SU-DHL-6 (cell line): ENCODE data around the gene C7orf57.

Source experiments
- EZH2phosphoT487 ChIP-seq: fragments of 200-600 bp; sonication (generic), shearing (Covaris generic); conservative IDR thresholded peaks from 2 replicates; pipeline ENCODE4 v1.6.1; 2018; ENCODE audit warnings: mild to moderate bottlenecking, antibody characterized with exemption, low read length, moderate library complexity, mixed read lengths
- TF ChIP-seq, protein P1 (sequence below): fragments of 200-600 bp; sonication (generic); IDR thresholded peaks from one replicate; pipeline ENCODE4 v1.5.1; 2017; ENCODE audit warnings: antibody characterized with exemption, mild to moderate bottlenecking, low read length, moderate library complexity; ENCODE audit not compliant: insufficient read depth, poor library complexity, severe bottlenecking

DNA sequence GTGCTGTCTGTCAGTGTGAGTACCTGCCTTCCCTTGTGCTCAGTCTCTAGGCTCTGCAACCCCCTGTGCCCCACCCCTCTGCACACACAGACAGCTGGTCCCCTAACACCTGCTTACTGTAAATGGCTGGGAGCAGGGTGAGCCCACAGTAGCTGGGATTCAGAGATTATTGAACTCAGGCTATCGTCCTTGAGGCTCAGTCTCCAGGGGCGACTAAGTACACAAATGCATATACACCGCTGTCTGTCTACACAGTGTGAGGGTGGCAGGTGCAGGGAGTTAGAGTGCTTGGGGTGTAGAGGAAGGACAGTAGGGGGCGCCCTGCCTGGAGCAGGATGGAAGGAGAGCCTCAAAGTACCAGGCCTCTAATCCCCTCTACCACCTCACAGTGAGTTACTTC, 66.6 kb downstream of the C7orf57 start:
- no peak for TF ChIP-seq EZH2phosphoT487
- TF ChIP-seq, protein P1, sequence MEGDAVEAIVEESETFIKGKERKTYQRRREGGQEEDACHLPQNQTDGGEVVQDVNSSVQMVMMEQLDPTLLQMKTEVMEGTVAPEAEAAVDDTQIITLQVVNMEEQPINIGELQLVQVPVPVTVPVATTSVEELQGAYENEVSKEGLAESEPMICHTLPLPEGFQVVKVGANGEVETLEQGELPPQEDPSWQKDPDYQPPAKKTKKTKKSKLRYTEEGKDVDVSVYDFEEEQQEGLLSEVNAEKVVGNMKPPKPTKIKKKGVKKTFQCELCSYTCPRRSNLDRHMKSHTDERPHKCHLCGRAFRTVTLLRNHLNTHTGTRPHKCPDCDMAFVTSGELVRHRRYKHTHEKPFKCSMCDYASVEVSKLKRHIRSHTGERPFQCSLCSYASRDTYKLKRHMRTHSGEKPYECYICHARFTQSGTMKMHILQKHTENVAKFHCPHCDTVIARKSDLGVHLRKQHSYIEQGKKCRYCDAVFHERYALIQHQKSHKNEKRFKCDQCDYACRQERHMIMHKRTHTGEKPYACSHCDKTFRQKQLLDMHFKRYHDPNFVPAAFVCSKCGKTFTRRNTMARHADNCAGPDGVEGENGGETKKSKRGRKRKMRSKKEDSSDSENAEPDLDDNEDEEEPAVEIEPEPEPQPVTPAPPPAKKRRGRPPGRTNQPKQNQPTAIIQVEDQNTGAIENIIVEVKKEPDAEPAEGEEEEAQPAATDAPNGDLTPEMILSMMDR = peak; percentile 63
